DOHH2 (cell line): ENCODE data around the gene PCDHGA10.
"Not testable (repeated sequence)": the region's sequence is repeated elsewhere in the genome, so short reads cannot be mapped to it uniquely, and the experiment has no call there.

Source experiments
- H3F3A ChIP-seq: fragments of 200-600 bp; sonication (generic), shearing (Covaris generic); 2 replicates; pipeline ENCODE4 v1.6.0; 2016; ENCODE audit warnings: antibody characterized with exemption, mild to moderate bottlenecking; ENCODE audit not compliant: control insufficient read depth, insufficient read depth
- H3K27ac ChIP-seq: fragments of 200-600 bp; sonication (generic); 2 replicates; pipeline ENCODE4 v1.5.1; 2014; ENCODE audit warnings: low read depth, mild to moderate bottlenecking, low read length, moderate library complexity
- H3K27me3 ChIP-seq: fragments of 200-600 bp; sonication (generic); 2 replicates; pipeline ENCODE4 v1.6.1; 2014; ENCODE audit warnings: mild to moderate bottlenecking, low read length, mixed read lengths; ENCODE audit not compliant: control insufficient read depth
- H3K36me3 ChIP-seq: fragments of 200-600 bp; sonication (generic); 2 replicates; pipeline ENCODE4 v1.6.1; 2014; ENCODE audit warnings: mild to moderate bottlenecking, low read length, moderate library complexity, mixed read lengths; ENCODE audit not compliant: control insufficient read depth
- H3K4me1 ChIP-seq: fragments of 200-600 bp; sonication (generic); 2 replicates; pipeline ENCODE4 v1.6.1; 2014; ENCODE audit warnings: mild to moderate bottlenecking, low read length, mixed read lengths; ENCODE audit not compliant: control insufficient read depth
- H3K4me2 ChIP-seq: fragments of 200-600 bp; sonication (generic); 2 replicates; pipeline ENCODE4 v1.6.0; 2014; ENCODE audit warnings: mild to moderate bottlenecking, low read length, moderate library complexity
- H3K4me3 ChIP-seq: fragments of 200-600 bp; sonication (generic); 2 replicates; pipeline ENCODE4 v1.5.1; 2014; ENCODE audit warnings: mild to moderate bottlenecking, low read length, mixed read lengths
- H3K79me2 ChIP-seq: fragments of 200-600 bp; sonication (generic); 2 replicates; pipeline ENCODE4 v1.6.1; 2014; ENCODE audit warnings: mild to moderate bottlenecking, low read length, mixed read lengths; ENCODE audit not compliant: control insufficient read depth
- H3K9me2 ChIP-seq: fragments of 200-600 bp; sonication (generic); replicated peaks from 2 replicates; pipeline ENCODE4 v1.6.1; 2014; ENCODE audit warnings: mild to moderate bottlenecking, low read length, mixed read lengths; ENCODE audit not compliant: control insufficient read depth
- H3K9me3 ChIP-seq: fragments of 200-600 bp; sonication (generic); 2 replicates; pipeline ENCODE4 v1.6.1; 2014; ENCODE audit warnings: antibody characterized with exemption, low read length, mixed read lengths; ENCODE audit not compliant: control insufficient read depth, insufficient read depth
- H4K20me1 ChIP-seq: fragments of 200-600 bp; sonication (generic); 2 replicates; pipeline ENCODE4 v1.6.0; 2014; ENCODE audit warnings: low read depth, mild to moderate bottlenecking, antibody characterized with exemption, low read length, moderate library complexity; ENCODE audit not compliant: control insufficient read depth, insufficient read depth
- CTCF ChIP-seq: fragments of 200-600 bp; sonication (generic); IDR thresholded peaks from one replicate; pipeline ENCODE4 v1.5.1; 2014; ENCODE audit warnings: antibody characterized with exemption, mild to moderate bottlenecking, low read depth, low read length; ENCODE audit not compliant: poor library complexity, severe bottlenecking
- EZH2phosphoT487 ChIP-seq: fragments of 200-600 bp; sonication (generic); IDR thresholded peaks from 2 replicates; pipeline ENCODE4 v1.6.1; 2017; ENCODE audit warnings: borderline replicate concordance, mild to moderate bottlenecking, antibody characterized with exemption, low read length, moderate library complexity, mixed read lengths

PCDHGA10 gene

GRCh38 chr5:141399555-141400258 lies 13.1 kb upstream of the PCDHGA10 start:
- Histone ChIP-seq H3K9me3 (peaks cover 37% of the 10 kb centered on the region), H3K4me3 (0 out of 2 replicates have a peak overlapping the region, but pooled peaks have one; percentile 17), H3K79me2 (peaks cover 16% of the 10 kb centered on the region), H3K27me3 (no peaks in the 10 kb centered on the region), H3K36me3 (peaks cover 33% of the 10 kb centered on the region), H3K4me2 (no peak overlapping the region), H3K4me1 (no peaks in the 10 kb centered on the region), H3K27ac (no peak overlapping the region), H4K20me1 (no peaks in the 10 kb centered on the region), H3K9me2 (no peaks in the 10 kb centered on the region), H3F3A (no peaks in the 10 kb centered on the region; the same call in 1 of the 2 replicates)
- no peak for TF ChIP-seq CTCF
- no peak for TF ChIP-seq EZH2phosphoT487

- TF ChIP-seq EZH2phosphoT487 (no peak), CTCF (peak; percentile 45)
- Histone ChIP-seq H3K79me2 (peaks cover 16% of the 10 kb centered on the region), H3K9me3 (peaks cover 33% of the 10 kb centered on the region), H3K36me3 (peaks cover 40% of the 10 kb centered on the region), H3K9me2 (no peaks in the 10 kb centered on the region), H4K20me1 (no peaks in the 10 kb centered on the region), H3K27me3 (no peaks in the 10 kb centered on the region), H3K4me3 (no peak within 1 kb of the TSS), H3K4me1 (no peaks in the 10 kb centered on the region), H3K27ac (no peak within 1 kb of the TSS), H3F3A (no peaks in the 10 kb centered on the region; the same call in 1 of the 2 replicates), H3K4me2 (no peak within 1 kb of the TSS)
Measured at GRCh38 chr5:141402553-141403243, 10.1 kb upstream of the PCDHGA10 start, which contains the start of gene PCDHGA9. TSS of gene PCDHGA9 (plus strand) at chr5:141402778. CDS start at chr5:141402953, 175 bp downstream.

GRCh38 chr5:141403387-141403786 lies 9.4 kb upstream of the PCDHGA10 start:
- Histone ChIP-seq H3K9me3 (peaks cover 33% of the 10 kb centered on the region), H3F3A (no peaks in the 10 kb centered on the region; the same call in 1 of the 2 replicates), H3K79me2 (peaks cover 16% of the 10 kb centered on the region), H3K9me2 (no peaks in the 10 kb centered on the region), H3K4me3 (no peak overlapping the region), H4K20me1 (no peaks in the 10 kb centered on the region), H3K27ac (no peak overlapping the region), H3K27me3 (no peaks in the 10 kb centered on the region), H3K36me3 (peaks cover 40% of the 10 kb centered on the region), H3K4me1 (no peaks in the 10 kb centered on the region), H3K4me2 (no peak overlapping the region)
- TF ChIP-seq EZH2phosphoT487, result no peak
- no peak for TF ChIP-seq CTCF

- H3F3A ChIP-seq, H3K9me2 ChIP-seq, H3K4me1 ChIP-seq, H4K20me1 ChIP-seq, H3K9me3 ChIP-seq, H3K4me3 ChIP-seq, H3K4me2 ChIP-seq, H3K36me3 ChIP-seq, H3K27ac ChIP-seq, H3K27me3 ChIP-seq, H3K79me2 ChIP-seq: not testable (repeated sequence)
Measured at GRCh38 chr5:141407790-141408505, 4.8 kb upstream of the PCDHGA10 start, which contains the start of gene PCDHGB6. TSS of gene PCDHGB6 (plus strand) at chr5:141408021. CDS start at chr5:141408203, 182 bp downstream.
